Ovary (tissue), 9 donors: ENCODE data around the gene FBXO34. TPM values are rescaled to one million over a fixed set of nuclear protein-coding genes. Genes with fewer than 3 reads are reported as not detected.

Experiments
- DNase-seq, 5 donors: peaks; one replicate each; pipeline ENCODE4 v3.0.0-alpha.2; 2019 to 2020
- H3K27ac ChIP-seq, 2 donors: fragments of 200-600 bp; one replicate each; pipeline versions ENCODE4 v1.5.1 to v1.8.0; 2019 to 2022
- H3K27me3 ChIP-seq: fragments of 200-600 bp; one replicate; pipeline ENCODE4 v1.8.0; 2022
- H3K36me3 ChIP-seq: fragments of 200-600 bp; sonication (generic); one replicate; pipeline ENCODE4 v1.5.1; 2019
- H3K4me1 ChIP-seq: one replicate; pipeline ENCODE4 v1.8.1; 2013; ENCODE audit warnings: mild to moderate bottlenecking, moderate library complexity; ENCODE audit not compliant: insufficient read depth
- H3K4me3 ChIP-seq: fragments of 200-600 bp; sonication (generic); one replicate; pipeline ENCODE4 v1.5.1; 2017
- H3K9me3 ChIP-seq, 2 donors: fragments of 200-600 bp in 1 of 2; sonication (generic) in 1 of 2; one replicate each; pipeline versions ENCODE4 v1.5.1 to v1.8.1; 2013 to 2019; ENCODE audit warnings: mild to moderate bottlenecking in 1 of 2, moderate library complexity in 1 of 2
- EP300 ChIP-seq: sonication (generic); formaldehyde crosslinking; IDR thresholded peaks from one replicate; pipeline ENCODE4 v1.6.1; 2017; ENCODE audit warnings: antibody characterized with exemption
- POLR2A ChIP-seq: fragments of 450-650 bp; IDR thresholded peaks from one replicate; pipeline ENCODE4 v1.6.1; 2017; ENCODE audit warnings: antibody characterized with exemption, mild to moderate bottlenecking, moderate library complexity
- WGBS, 3 donors: extraction: QIAGEN DNeasy Blood & Tissue Kit in 1 of 3; methylation state at CpG; one replicate each; pipeline versions ENCODE4 v1.1.5 to v1.1.7; 2013 to 2017; 5-methylcytosine and 5-hydroxymethylcytosine counted together
- intact Hi-C, 4 donors: fragments of 100-400 bp; cut with DNase I; formaldehyde crosslinking; loops; one replicate each; pipeline versions ENCODE4 v1.11.0 to v1.15.1; 2022 to 2023
- polyA plus RNA-seq, 2 donors: library from polyadenylated mRNA; stranded (reverse); fragments of 200-250 nt in 1 of 2; fragments of 350-450 nt in 1 of 2; fragmentation: Illumina TruSeq in 1 of 2; extraction: RNeasy Lipid Tissue Mini Kit (QIAGEN cat#74804) in 1 of 2; gene quantifications; one replicate each; pipeline ENCODE4 v1.2.3, GENCODE V29; 2013 to 2014
- total RNA-seq, 7 donors: library from RNA; depleted of rRNA in 2 of 7; stranded (reverse); fragments of >200 nt in 2 of 7; fragmentation: NEBNext Ultra II Directional in 3 of 7; extraction: Animal tissue kit (Norgen Biotek cat#: 25700) in 3 of 7; gene quantifications; one replicate each; pipeline versions ENCODE4 v1.1.0 to v1.2.4, GENCODE V29; 2016 to 2023
- TF ChIP-seq, protein P1 (sequence below), 3 donors: fragments of 450-650 bp in 2 of 3; fragments of 200-600 bp in 1 of 3; IDR thresholded peaks; one replicate each; pipeline versions ENCODE4 v1.5.1 to v1.8.0; 2016 to 2022; ENCODE audit warnings: antibody characterized with exemption in 3 of 3, mild to moderate bottlenecking in 1 of 3
- donor health status: DM: no; HTN: no; CAD: no; lungs with moderate emphysema.
- donor health status: DM: no; HTN: no; CAD: no.
- donor health status: Bipolar disorder and iron deficiency.
- donor health status: DM: yes; HTN: yes; CAD: no.
- donor health status: DM: no; HTN: no; CAD: no.
- donor health status: DM: yes; HTN: yes; CAD: no.

Gene FBXO34
- total and polyA plus RNA-seq, 9 donors: 11.4 to 29.8 (median 20.8) TPM

DNA sequence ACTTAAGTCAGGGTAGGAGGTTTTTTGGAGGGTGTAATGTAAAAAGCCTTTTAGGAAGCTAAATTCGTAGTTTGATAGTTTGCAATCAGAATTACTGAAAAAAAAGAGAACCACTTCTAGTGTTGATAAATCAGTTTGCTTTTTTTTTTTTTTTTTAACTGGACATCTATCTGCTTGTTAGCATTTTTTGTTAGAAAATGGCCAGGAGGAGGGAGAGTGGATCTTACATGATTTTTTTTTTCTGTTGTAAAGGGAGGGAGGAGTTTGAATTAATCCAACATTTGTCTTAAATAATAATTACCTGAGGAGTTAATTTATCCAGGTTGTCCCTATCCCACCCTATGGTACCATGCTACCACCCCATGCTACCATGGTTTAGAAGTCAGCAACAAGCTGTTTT is 1.2 kb downstream of the FBXO34 start:
- TF ChIP-seq EP300 (no peak), POLR2A (no peak)
- TF ChIP-seq, protein P1, sequence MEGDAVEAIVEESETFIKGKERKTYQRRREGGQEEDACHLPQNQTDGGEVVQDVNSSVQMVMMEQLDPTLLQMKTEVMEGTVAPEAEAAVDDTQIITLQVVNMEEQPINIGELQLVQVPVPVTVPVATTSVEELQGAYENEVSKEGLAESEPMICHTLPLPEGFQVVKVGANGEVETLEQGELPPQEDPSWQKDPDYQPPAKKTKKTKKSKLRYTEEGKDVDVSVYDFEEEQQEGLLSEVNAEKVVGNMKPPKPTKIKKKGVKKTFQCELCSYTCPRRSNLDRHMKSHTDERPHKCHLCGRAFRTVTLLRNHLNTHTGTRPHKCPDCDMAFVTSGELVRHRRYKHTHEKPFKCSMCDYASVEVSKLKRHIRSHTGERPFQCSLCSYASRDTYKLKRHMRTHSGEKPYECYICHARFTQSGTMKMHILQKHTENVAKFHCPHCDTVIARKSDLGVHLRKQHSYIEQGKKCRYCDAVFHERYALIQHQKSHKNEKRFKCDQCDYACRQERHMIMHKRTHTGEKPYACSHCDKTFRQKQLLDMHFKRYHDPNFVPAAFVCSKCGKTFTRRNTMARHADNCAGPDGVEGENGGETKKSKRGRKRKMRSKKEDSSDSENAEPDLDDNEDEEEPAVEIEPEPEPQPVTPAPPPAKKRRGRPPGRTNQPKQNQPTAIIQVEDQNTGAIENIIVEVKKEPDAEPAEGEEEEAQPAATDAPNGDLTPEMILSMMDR (IDR thresholded peaks at IDR 0.05): no peak
- H3K4me3 ChIP-seq: peak overlapping the region; percentile 62
- H3K36me3 ChIP-seq: no peaks in the 10 kb centered on the region
- peak overlapping the region in 1 of 2 donors; percentile 78 for H3K27ac ChIP-seq
- H3K9me3 ChIP-seq: no peaks in the 10 kb centered on the region
- intact Hi-C loops: loop anchor here in 3 of 4 donors (5.0 to 10.0 kb wide), 3 partner anchors 72 to 82 kb away; no protein-coding TSS in a partner anchor
- WGBS, 3 donors: 0 to 2% (median 1%) methylated on average over 1 of the region's 1 CpG
- no peaks in the 10 kb centered on the region for H3K27me3 ChIP-seq
- DNase-seq: no peak
- peaks cover 2% of the 10 kb centered on the region for H3K4me1 ChIP-seq

DNA sequence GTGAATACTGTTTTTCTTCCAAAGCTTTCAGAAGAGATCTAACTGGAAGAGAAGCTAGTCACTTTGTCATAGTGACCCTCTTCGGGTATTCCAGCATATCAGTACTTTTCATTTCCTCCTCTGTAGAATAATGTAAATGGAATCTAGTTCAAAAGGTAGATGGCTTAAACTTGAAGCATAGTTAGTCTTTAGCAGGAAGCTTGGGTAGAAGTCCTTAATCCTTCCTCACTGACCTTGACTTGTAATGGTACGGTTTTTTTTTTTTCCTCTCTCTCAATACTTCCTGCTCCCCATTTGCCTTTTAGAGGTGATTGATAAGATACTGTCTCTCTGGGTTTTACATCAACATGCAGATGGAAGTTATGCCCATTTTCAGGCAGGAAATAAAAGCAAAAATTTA is 1.7 kb downstream of the FBXO34 start:
- no peak overlapping the region for H3K4me3 ChIP-seq
- H3K36me3 ChIP-seq: no peaks in the 10 kb centered on the region
- intact Hi-C loops: loop anchor here in 3 of 4 donors (5.0 to 10.0 kb wide), 3 partner anchors 72 to 82 kb away; no protein-coding TSS in a partner anchor
- H3K27me3 ChIP-seq: no peaks in the 10 kb centered on the region
- 21 to 48% (median 36%) methylated on average over 2 of the region's 2 CpGs for WGBS, 3 donors
- H3K27ac ChIP-seq: no peak overlapping the region
- H3K4me1 ChIP-seq: peaks cover 4% of the 10 kb centered on the region
- H3K9me3 ChIP-seq: no peaks in the 10 kb centered on the region
- TF ChIP-seq POLR2A (no peak), EP300 (no peak)
- TF ChIP-seq, protein P1 (IDR thresholded peaks at IDR 0.05): no peak
- no peak for DNase-seq

DNA sequence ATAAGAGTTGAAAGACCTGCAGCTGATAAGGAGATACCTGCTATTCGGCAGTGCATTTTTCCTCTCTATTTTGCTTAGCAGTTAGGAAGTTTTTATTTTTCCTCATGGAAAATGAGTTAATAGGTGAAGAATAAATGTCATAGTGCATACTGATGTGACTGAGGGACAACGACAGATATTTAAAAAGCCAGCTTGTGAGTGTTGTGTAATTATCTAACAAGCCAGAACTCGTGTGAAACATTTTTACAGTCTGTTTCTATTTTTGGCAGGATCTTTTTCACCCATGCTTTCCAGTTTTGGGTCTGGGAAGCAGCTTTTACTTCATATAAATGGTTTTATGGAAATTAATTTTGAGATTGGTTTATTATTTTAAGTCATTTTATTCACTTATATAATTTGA is 2.9 kb downstream of the FBXO34 start:
- Histone ChIP-seq H3K4me1 (peaks cover 4% of the 10 kb centered on the region), H3K36me3 (no peaks in the 10 kb centered on the region), H3K27me3 (no peaks in the 10 kb centered on the region), H3K9me3 (no peaks in the 10 kb centered on the region), H3K4me3 (no peak overlapping the region), H3K27ac (no peak overlapping the region)
- TF ChIP-seq EP300: no peak
- no peak for TF ChIP-seq POLR2A
- TF ChIP-seq, protein P1 (IDR thresholded peaks at IDR 0.05): no peak
- intact Hi-C loops: loop anchor here in 3 of 4 donors (5.0 to 10.0 kb wide), 3 partner anchors 71 to 81 kb away; no protein-coding TSS in a partner anchor
- DNase-seq: no peak
- WGBS, 3 donors: 22 to 32% (median 26%) methylated on average over 3 of the region's 3 CpGs

DNA sequence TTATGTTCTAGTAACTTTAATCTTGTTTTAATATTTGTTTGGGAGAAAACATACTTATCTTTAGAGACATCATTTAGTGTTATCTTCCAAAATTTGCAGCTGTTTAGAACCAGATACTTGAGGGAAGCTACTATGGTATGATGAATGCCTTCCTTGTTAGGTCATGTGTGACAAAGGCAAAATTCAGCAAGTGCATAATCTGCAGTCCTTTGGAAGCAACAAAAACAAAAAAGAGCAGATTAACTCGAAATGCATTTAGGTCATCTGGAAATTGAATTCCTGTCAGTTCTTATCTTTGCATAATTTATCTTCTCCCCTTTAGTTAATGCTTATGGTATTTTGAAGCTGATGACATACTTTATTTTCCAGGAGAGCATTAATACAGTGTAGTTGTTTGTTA is 3.5 kb downstream of the FBXO34 start:
- no peak for DNase-seq
- WGBS, 3 donors: 7 to 21% (median 9%) methylated on average over 1 of the region's 1 CpG
- Histone ChIP-seq H3K4me1 (peaks cover 4% of the 10 kb centered on the region), H3K9me3 (no peaks in the 10 kb centered on the region), H3K36me3 (no peaks in the 10 kb centered on the region), H3K27ac (no peak overlapping the region), H3K27me3 (no peaks in the 10 kb centered on the region), H3K4me3 (no peak overlapping the region)
- TF ChIP-seq, protein P1 (IDR thresholded peaks at IDR 0.05): no peak
- TF ChIP-seq POLR2A: no peak
- TF ChIP-seq EP300: no peak
- intact Hi-C loops: loop anchor here in 3 of 4 donors (5.0 to 10.0 kb wide), 3 partner anchors 70 to 80 kb away; no protein-coding TSS in a partner anchor
